ENCODE results near the gene TPRX2.
A peak's percentile ranks its signal among the peaks of the same experiment; 100 is the strongest.

The TPRX2 gene

DNA sequence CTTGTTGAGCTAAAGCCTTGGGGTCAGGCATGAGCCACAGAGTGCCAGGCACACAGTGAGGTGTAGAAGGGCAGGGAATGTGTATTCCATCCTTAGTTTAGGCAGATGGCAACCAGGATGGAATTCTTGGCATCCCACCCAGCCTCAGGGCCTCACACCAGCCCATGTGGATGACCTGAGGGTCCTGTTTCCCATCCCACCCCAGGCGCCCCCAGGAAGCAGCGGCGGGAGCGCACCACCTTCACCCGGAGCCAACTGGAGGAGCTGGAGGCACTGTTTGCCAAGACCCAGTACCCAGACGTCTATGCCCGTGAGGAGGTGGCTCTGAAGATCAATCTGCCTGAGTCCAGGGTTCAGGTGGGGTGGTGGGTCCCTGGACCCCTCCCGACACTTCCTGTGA lies 23.0 kb upstream of the TPRX2 start:
- Histone ChIP-seq H3K4me3 (ENCODE audit: low read depth, low read length) (no peak overlapping the region), H3K4me1 (no peaks in the 10 kb centered on the region), H3K79me2 (no peaks in the 10 kb centered on the region), H3K27ac (no peak overlapping the region), H3K9me3 (ENCODE audit: control insufficient read depth, low read length) (no peaks in the 10 kb centered on the region), H3K36me3 (ENCODE audit: control insufficient read depth, insufficient read depth, low read length) (no peaks in the 10 kb centered on the region), H3K4me2 (ENCODE audit: low read length) (no peak overlapping the region), H3K9ac (no peak overlapping the region), H3K27me3 (ENCODE audit: control insufficient read depth, insufficient read depth, low read length) (no peaks in the 10 kb centered on the region), H2AFZ (no peak overlapping the region)
- TF ChIP-seq CTCF (IDR thresholded peaks at IDR 0.05), result no peak

GRCh38 chr19:47839411-47839810 lies 19.6 kb upstream of the TPRX2 start:
- Histone ChIP-seq H3K36me3 (ENCODE audit: control insufficient read depth, insufficient read depth, low read length) (no peaks in the 10 kb centered on the region), H3K9ac (no peak overlapping the region), H3K9me3 (ENCODE audit: control insufficient read depth, low read length) (no peaks in the 10 kb centered on the region), H3K4me3 (ENCODE audit: low read depth, low read length) (no peak overlapping the region), H3K79me2 (no peaks in the 10 kb centered on the region), H3K4me2 (ENCODE audit: low read length) (no peak overlapping the region), H3K27ac (no peak overlapping the region), H3K27me3 (ENCODE audit: control insufficient read depth, insufficient read depth, low read length) (no peaks in the 10 kb centered on the region), H2AFZ (no peak overlapping the region), H3K4me1 (no peaks in the 10 kb centered on the region)
- no peak for TF ChIP-seq CTCF (IDR thresholded peaks at IDR 0.05)

- Histone ChIP-seq H3K4me3 (ENCODE audit: low read depth, low read length) (no peak overlapping the region), H3K27ac (no peak overlapping the region), H3K4me1 (no peaks in the 10 kb centered on the region), H2AFZ (peak overlapping the region; percentile 62), H3K4me2 (ENCODE audit: low read length) (no peak overlapping the region), H3K9ac (no peak overlapping the region), H3K36me3 (ENCODE audit: control insufficient read depth, insufficient read depth, low read length) (no peaks in the 10 kb centered on the region), H3K79me2 (no peaks in the 10 kb centered on the region), H3K27me3 (ENCODE audit: control insufficient read depth, insufficient read depth, low read length) (no peaks in the 10 kb centered on the region), H3K9me3 (ENCODE audit: control insufficient read depth, low read length) (no peaks in the 10 kb centered on the region)
- no peak for TF ChIP-seq CTCF (IDR thresholded peaks at IDR 0.05)
Observed at GRCh38 chr19:47839913-47840312, 19.1 kb upstream of the TPRX2 start.

DNA sequence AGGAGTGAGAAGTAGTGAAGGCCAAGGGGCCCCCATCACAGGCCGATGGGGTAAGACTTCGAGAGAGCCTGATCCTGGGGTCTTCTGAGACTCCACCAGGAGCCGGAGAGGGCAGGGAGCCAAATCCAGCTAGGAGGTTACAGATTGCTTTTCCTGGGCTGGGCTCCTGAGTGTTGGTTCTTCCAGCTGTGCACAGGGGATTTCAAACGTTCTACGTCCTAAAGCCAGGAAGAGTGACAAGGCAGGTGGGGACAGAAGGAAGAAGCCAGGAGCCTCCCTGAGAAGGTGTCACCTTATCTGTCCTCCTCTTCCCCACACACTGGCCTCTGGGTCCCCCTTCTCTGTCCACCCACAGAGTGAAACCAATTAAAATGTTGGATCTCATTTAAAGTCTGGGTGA lies 16.1 kb upstream of the TPRX2 start:
- Histone ChIP-seq H3K36me3 (ENCODE audit: control insufficient read depth, insufficient read depth, low read length) (no peaks in the 10 kb centered on the region), H3K27me3 (ENCODE audit: control insufficient read depth, insufficient read depth, low read length) (no peaks in the 10 kb centered on the region), H3K9ac (no peak overlapping the region)

More for the DNA sequence above, 16.1 kb upstream of the TPRX2 start:
- Histone ChIP-seq H3K27ac (no peak overlapping the region), H3K79me2 (no peaks in the 10 kb centered on the region), H3K9me3 (ENCODE audit: control insufficient read depth, low read length) (no peaks in the 10 kb centered on the region), H3K4me1 (no peaks in the 10 kb centered on the region), H3K4me2 (ENCODE audit: low read length) (no peak overlapping the region), H3K4me3 (ENCODE audit: low read depth, low read length) (no peak overlapping the region), H2AFZ (no peak overlapping the region)
- TF ChIP-seq CTCF (IDR thresholded peaks at IDR 0.05), result no peak
